ENCODE measurements around the gene SAXO2. TPM values are rescaled to one million over a fixed set of nuclear protein-coding genes. Genes with fewer than 3 reads are reported as not detected.
"Not testable (repeated sequence)": the region's sequence is repeated elsewhere in the genome, so short reads cannot be mapped to it uniquely, and the experiment has no call there.

SAXO2 gene
- total RNA-seq, 8 experiments from 2014 or later, result 0.76 to 13.6 (median 5.1) TPM

DNA sequence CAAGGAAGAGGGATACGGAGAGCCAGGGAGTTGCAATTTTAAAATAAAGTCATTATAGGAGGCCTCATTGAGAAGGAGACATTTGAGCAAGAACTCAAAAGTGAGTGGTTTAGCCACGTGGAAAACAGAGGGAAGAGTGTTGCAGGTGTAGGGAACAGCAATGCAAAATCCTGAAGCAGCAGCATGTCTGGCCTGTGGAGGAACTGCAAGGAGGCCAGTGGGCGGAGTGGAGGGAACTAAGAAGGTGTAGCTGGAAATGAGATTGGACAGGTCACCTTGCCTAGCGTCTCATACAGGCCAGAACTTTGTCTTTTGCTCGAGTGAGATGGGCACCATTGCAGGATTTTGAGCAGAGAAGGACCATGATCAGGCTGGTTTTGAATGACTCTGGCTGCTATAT, 34.9 kb downstream of the SAXO2 start:
- ATAC-seq (replicated peaks in 6 of 8), result no peak
- in situ Hi-C loops (cut with MboI; ENCODE audit: low pct_unique_long_range_greater_than_20kb in 2 of 9, low sequenced_read_pairs in 9 of 9, unreplicated experiment in 9 of 9), result no loop called here
- Histone ChIP-seq H3K4me3 (no peak overlapping the region), H3K4me1 (replicated peaks in 1 of 2) (no peaks in the 10 kb centered on the region), H3K27ac (no peak overlapping the region)
- WGBS, 10 experiments, result 31 to 89% (median 75%) methylated on average over 2 to 4 of the region's 5 CpGs

DNA sequence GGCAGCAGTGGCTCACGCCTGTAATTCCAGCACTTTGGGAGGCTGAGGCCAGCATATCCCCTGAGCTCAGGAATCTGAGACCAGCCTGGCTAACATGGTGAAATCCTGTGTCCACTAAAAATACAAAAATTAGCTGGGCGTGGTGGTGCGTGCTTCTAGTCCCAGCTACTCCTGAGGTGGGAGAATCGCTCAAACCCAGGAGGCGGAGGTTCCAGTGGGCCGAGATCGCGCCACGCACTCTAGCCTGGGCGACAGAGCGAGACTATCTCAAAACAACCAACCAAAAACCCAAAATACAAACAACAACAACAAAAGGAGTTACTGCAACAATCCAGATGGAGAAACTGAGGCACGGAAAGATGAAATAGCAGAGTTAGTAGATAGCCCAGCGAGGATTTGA, 35.4 kb downstream of the SAXO2 start:
- Histone ChIP-seq H3K4me3 (no peak overlapping the region), H3K27ac (no peak overlapping the region), H3K4me1 (replicated peaks in 1 of 2) (no peaks in the 10 kb centered on the region)
- no peak for ATAC-seq (replicated peaks in 6 of 8)
- 50 to 100% (median 98%) methylated on average over 1 to 7 of the region's 13 CpGs; no CpG with 5 or more reads in 5 of the 10 experiments for whole genome bisulfite sequencing, 10 experiments
- in situ Hi-C loops (cut with MboI; ENCODE audit: low pct_unique_long_range_greater_than_20kb in 2 of 9, low sequenced_read_pairs in 9 of 9, unreplicated experiment in 9 of 9), result no loop called here

- H3K27ac ChIP-seq, result no peak overlapping the region
- no peak for ATAC-seq (replicated peaks in 6 of 8)
- in situ Hi-C loops (cut with MboI; ENCODE audit: low pct_unique_long_range_greater_than_20kb in 2 of 9, low sequenced_read_pairs in 9 of 9, unreplicated experiment in 9 of 9), result no loop called here
- H3K4me3 ChIP-seq, result no peak overlapping the region
- H3K4me1 ChIP-seq (replicated peaks in 1 of 2), result no peaks in the 10 kb centered on the region
- 48 to 99% (median 96%) methylated on average over 4 to 21 of the region's 44 CpGs; no CpG with 5 or more reads in 6 of the 10 experiments for WGBS, 10 experiments
Measured at GRCh38 chr15:82298520-82298919, 35.9 kb downstream of the SAXO2 start.

DNA sequence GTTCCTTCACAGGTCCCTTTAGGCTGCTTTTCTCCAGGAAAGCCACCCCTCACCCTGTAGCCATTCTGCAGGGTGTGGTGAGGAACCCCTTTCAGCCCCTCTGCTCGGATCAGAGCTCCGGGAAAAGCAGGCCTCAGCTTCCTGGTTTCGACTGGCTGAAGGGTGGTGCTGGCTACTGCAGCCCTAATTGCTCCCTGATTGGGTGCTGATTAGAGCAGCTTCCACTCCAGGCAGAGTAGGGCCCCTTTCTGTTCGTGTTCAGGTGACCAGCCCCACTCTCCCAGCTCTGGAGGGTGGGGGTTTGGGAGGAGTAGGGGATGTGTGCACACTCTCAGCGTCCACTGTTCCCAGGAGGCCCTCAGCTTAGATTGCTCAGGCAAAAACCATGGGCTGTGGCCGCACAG, 36.9 kb downstream of the SAXO2 start:
- H3K4me1 ChIP-seq (replicated peaks in 1 of 2); H3K4me3 ChIP-seq; in situ Hi-C loops (cut with MboI; ENCODE audit: low pct_unique_long_range_greater_than_20kb in 2 of 9, low sequenced_read_pairs in 9 of 9, unreplicated experiment in 9 of 9): not testable (repeated sequence)
- peak in 5 of 8 experiments; percentile 52 to 98 (median 92) for ATAC-seq (replicated peaks in 6 of 8)
- WGBS, 10 experiments, result no CpG with 5 or more reads among the region's 6 CpGs
- H3K27ac ChIP-seq, result peak overlapping the region in 1 of 2 donors; percentile 44

- 86% methylated on average over 2 of the region's 6 CpGs; no CpG with 5 or more reads in 9 of the 10 experiments for WGBS, 10 experiments
- ATAC-seq (replicated peaks in 6 of 8), result peak in 1 of 8 experiments; percentile 77
- in situ Hi-C loops (cut with MboI; ENCODE audit: low pct_unique_long_range_greater_than_20kb in 2 of 9, low sequenced_read_pairs in 9 of 9, unreplicated experiment in 9 of 9); H3K27ac ChIP-seq; H3K4me3 ChIP-seq; H3K4me1 ChIP-seq (replicated peaks in 1 of 2): not testable (repeated sequence)
Measured at GRCh38 chr15:82300326-82300725, 37.7 kb downstream of the SAXO2 start.

DNA sequence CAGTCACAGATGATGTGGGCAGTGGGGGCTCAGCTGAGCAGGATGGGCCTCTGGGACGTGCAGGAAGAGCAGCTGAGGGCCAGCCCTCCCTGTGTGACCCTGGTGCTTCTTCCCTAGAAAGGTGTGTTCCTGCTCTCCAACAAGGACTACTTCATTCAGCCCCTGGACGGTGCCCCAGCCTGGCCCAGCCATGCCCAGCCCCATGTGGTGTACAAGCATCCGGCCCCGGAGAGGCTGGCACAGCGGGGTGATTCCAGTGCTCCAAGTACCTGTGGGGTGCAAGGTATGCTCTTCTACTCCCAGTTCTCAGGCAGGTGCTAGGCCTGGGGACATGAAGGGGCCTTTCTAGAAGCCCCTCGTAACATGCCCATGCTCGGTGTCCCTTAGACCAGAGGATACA, 38.3 kb downstream of the SAXO2 start:
- no peak overlapping the region for H3K27ac ChIP-seq
- WGBS, 10 experiments, result 60 to 100% (median 100%) methylated on average over 1 to 4 of the region's 7 CpGs; no CpG with 5 or more reads in 4 of the 10 experiments
- no peaks in the 10 kb centered on the region for H3K4me1 ChIP-seq (replicated peaks in 1 of 2)
- no peak for ATAC-seq (replicated peaks in 6 of 8)
- no peak overlapping the region for H3K4me3 ChIP-seq
- in situ Hi-C loops (cut with MboI; ENCODE audit: low pct_unique_long_range_greater_than_20kb in 2 of 9, low sequenced_read_pairs in 9 of 9, unreplicated experiment in 9 of 9), result no loop called here

- Histone ChIP-seq H3K27ac (no peak overlapping the region), H3K4me3 (no peak overlapping the region), H3K4me1 (replicated peaks in 1 of 2) (no peaks in the 10 kb centered on the region)
- no peak for ATAC-seq (replicated peaks in 6 of 8)
- in situ Hi-C loops (cut with MboI; ENCODE audit: low pct_unique_long_range_greater_than_20kb in 2 of 9, low sequenced_read_pairs in 9 of 9, unreplicated experiment in 9 of 9), result no loop called here
- WGBS, 10 experiments, result 33 to 100% (median 57%) methylated on average over 1 to 2 of the region's 3 CpGs; no CpG with 5 or more reads in 7 of the 10 experiments
Measured at GRCh38 chr15:82301296-82302016, 38.8 kb downstream of the SAXO2 start.

DNA sequence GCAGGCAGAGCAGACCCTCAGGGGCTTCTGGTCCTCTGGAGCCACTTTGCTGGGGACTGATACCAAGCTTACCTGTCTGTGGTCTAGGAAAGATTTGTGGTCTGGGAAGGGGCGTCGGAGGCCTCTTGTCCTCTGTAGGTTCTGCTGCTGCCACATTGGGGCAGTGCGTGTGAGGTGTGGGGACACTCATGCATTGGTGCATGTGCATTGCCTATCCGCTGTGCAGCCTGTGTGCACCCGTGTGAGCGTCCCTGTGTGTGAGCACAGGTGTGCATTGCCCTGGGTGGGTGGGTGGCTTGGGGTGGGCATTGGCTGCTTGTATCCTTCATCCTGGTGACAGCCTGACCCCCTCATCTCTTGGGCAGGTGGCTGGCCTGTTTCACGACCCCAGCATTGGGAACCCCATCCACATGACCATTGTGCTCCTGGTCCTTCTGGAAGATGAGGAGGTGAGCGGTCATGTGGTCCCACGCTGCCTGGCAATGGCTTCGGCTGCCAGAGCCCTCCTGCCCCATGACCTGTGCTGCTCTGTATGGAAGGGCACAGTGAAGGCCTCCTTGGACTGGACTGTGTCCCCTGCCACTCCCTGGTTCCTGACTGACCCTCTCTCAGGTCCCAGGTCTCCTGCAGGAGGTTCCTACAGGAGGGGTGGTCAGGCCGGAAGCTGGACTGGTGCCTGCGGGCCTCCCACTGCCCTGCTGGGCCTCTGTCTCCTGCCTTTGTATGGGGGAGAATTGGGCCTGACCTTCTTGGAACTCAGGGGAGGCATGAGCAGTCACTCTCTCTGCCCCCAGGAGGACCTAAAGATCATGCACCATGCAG, 41.5 kb downstream of the SAXO2 start:
- in situ Hi-C loops (cut with MboI; ENCODE audit: low pct_unique_long_range_greater_than_20kb in 2 of 9, low sequenced_read_pairs in 9 of 9, unreplicated experiment in 9 of 9), result no loop called here
- no peak overlapping the region for H3K27ac ChIP-seq
- H3K4me3 ChIP-seq, result no peak overlapping the region
- no peaks in the 10 kb centered on the region for H3K4me1 ChIP-seq (replicated peaks in 1 of 2)
- WGBS, 10 experiments, result 60 to 72% methylated on average over 1 to 5 of the region's 12 CpGs; no CpG with 5 or more reads in 8 of the 10 experiments
- no peak for ATAC-seq (replicated peaks in 6 of 8)

DNA sequence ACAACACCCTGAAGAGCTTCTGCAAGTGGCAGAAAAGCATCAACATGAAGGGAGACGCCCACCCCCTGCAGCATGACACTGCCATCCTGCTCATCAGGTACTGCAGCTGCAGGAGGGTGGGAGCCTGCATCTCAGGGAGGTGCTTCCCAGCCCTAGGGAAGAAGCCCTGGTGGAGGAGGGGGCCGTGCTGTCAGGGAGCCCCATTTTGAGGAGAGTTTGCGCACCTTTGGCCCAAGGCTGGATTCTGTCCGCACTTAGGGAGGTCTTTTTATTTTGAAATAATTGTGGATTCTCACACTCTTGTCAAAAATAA, 42.1 kb downstream of the SAXO2 start:
- Histone ChIP-seq H3K4me3 (no peak overlapping the region), H3K27ac (no peak overlapping the region), H3K4me1 (replicated peaks in 1 of 2) (no peaks in the 10 kb centered on the region)
- in situ Hi-C loops (cut with MboI; ENCODE audit: low pct_unique_long_range_greater_than_20kb in 2 of 9, low sequenced_read_pairs in 9 of 9, unreplicated experiment in 9 of 9), result no loop called here
- peak in 3 of 8 experiments; percentile 58 to 67 (median 66) for ATAC-seq (replicated peaks in 6 of 8)
- 30 to 92% (median 79%) methylated on average over 1 to 3 of the region's 4 CpGs; no CpG with 5 or more reads in 6 of the 10 experiments for WGBS, 10 experiments

GRCh38 chr15:82305621-82306048, 43.0 kb downstream of the SAXO2 start:
- ATAC-seq (replicated peaks in 6 of 8), result no peak
- Histone ChIP-seq H3K27ac (no peak overlapping the region), H3K4me3 (no peak overlapping the region), H3K4me1 (replicated peaks in 1 of 2) (no peaks in the 10 kb centered on the region)
- in situ Hi-C loops (cut with MboI; ENCODE audit: low pct_unique_long_range_greater_than_20kb in 2 of 9, low sequenced_read_pairs in 9 of 9, unreplicated experiment in 9 of 9), result no loop called here
- 60 to 100% (median 61%) methylated on average over 1 to 5 of the region's 7 CpGs; no CpG with 5 or more reads in 7 of the 10 experiments for WGBS, 10 experiments

DNA sequence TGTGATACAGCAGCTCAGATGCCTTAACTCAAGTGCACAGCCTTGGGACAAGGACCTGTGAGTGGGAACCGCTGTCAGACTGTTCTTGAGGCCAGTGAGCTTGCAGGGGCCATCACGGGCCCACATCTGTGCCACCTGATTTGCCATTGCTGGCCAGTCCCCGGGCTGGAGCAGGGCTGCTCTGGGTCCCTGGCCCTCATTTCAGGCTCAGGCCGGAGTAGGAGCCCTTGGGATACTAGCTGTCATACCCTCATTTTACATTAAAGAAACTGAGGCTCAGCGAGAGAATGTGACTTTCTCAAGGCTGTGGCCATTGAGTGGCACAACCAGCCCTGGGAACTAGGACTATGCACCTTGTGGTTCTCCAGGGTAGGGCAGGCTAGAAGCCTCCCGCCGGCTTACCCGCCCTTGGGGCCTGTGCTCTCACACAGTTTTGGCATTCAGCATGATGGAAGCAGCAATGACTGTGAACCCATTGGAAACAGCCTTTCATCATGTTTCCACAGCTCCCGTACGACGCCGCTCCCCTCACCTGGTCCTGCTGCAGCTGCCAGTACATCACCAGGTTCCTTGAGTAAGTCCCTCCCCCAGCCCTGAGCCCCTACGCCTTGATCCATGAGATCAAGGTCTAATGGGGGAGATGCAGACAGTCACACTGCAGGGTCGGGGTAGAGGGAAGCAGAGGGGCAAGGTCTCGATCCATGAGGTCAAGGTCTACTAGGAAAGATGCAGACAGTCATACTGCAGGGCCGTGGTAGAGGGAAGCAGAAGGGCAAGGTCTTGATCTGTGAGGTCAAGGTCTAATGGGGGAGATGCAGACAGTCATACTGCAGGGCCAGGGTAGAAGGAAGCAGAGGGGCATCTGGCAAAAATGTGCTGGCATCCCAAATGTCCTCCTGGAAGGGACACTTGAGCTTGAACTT, 44.4 kb downstream of the SAXO2 start:
- 33 to 100% (median 81%) methylated on average over 1 to 9 of the region's 16 CpGs; no CpG with 5 or more reads in 4 of the 10 experiments for WGBS, 10 experiments
- H3K27ac ChIP-seq, result no peak overlapping the region
- no peaks in the 10 kb centered on the region for H3K4me1 ChIP-seq (replicated peaks in 1 of 2)
- ATAC-seq (replicated peaks in 6 of 8), result no peak
- in situ Hi-C loops (cut with MboI; ENCODE audit: low pct_unique_long_range_greater_than_20kb in 2 of 9, low sequenced_read_pairs in 9 of 9, unreplicated experiment in 9 of 9), result no loop called here
- H3K4me3 ChIP-seq, result no peak overlapping the region

DNA sequence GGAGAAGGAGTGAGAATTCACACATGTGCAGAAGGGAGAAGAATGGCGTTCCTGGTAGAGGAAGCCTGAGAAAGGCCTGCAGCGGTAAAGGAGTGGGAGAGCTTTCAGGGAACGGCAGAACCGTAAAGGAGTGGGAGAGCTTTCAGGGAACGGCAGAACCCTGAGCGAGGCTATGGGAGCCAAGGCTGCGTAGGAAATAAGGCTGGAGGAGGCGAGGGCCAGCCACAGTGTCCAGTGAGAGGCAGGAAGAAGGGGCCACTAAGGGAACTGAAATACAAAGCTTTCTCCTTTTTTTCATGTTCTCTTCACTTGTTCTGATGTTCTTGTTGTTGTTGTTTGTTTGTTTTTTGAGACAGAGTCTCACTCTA, 45.1 kb downstream of the SAXO2 start:
- Histone ChIP-seq H3K4me3 (no peak overlapping the region), H3K27ac (no peak overlapping the region), H3K4me1 (replicated peaks in 1 of 2) (no peaks in the 10 kb centered on the region)
- ATAC-seq (replicated peaks in 6 of 8), result no peak
- in situ Hi-C loops (cut with MboI; ENCODE audit: low pct_unique_long_range_greater_than_20kb in 2 of 9, low sequenced_read_pairs in 9 of 9, unreplicated experiment in 9 of 9), result no loop called here
- WGBS, 10 experiments, result 80 to 95% (median 90%) methylated on average over 1 to 7 of the region's 8 CpGs; no CpG with 5 or more reads in 4 of the 10 experiments

- in situ Hi-C loops (cut with MboI; ENCODE audit: low pct_unique_long_range_greater_than_20kb in 2 of 9, low sequenced_read_pairs in 9 of 9, unreplicated experiment in 9 of 9), result no loop called here
- Histone ChIP-seq H3K4me1 (replicated peaks in 1 of 2) (no peaks in the 10 kb centered on the region), H3K27ac (no peak overlapping the region), H3K4me3 (no peak overlapping the region)
- no peak for ATAC-seq (replicated peaks in 6 of 8)
- WGBS, 10 experiments, result 33 to 100% (median 93%) methylated on average over 1 to 2 of the region's 2 CpGs
Measured at GRCh38 chr15:82309802-82310201, 47.2 kb downstream of the SAXO2 start.
